Measurements from ENCODE around the gene GADD45GIP1. TPM values are rescaled to one million over a fixed set of nuclear protein-coding genes. Genes with fewer than 3 reads are reported as not detected.

The GADD45GIP1 gene
- total RNA-seq, 4 donors from 2014 or later: 28.6 to 55.0 (median 33.6) TPM

GRCh38 chr19:13003081-13003480 lies 46.1 kb upstream of the GADD45GIP1 start:
- DNase-seq: no peak
- Histone ChIP-seq H3K9me3 (no peaks in the 10 kb centered on the region), H3K36me3 (no peaks in the 10 kb centered on the region), H3K4me1 (peaks cover 23 to 70% (median 50%) of the 10 kb centered on the region in 4 donors), H3K27me3 (no peaks in the 10 kb centered on the region), H3K4me3 (no peak overlapping the region), H3K27ac (peak overlapping the region; percentile 79 to 91 (median 89))
- in situ Hi-C loops (cut with MboI; ENCODE audit: low pct_ligation_motif_present in 1 of 4, low pct_unique_long_range_greater_than_20kb in 1 of 4, low sequenced_read_pairs in 3 of 4): no loop called here
- WGBS, 2 donors (ENCODE audit: low coverage in 1 of 2): 80 to 83% methylated on average over 2 to 15 of the region's 15 CpGs
- intact Hi-C loops (cut with DNase I; ENCODE audit: low total_unique reads): no loop called here
- TF ChIP-seq EP300 (IDR thresholded peaks at IDR 0.05; ENCODE audit: low read depth) (no peak), POLR2A (IDR thresholded peaks at IDR 0.05) (no peak), POLR2AphosphoS5 (IDR thresholded peaks at IDR 0.05) (no peak)
- TF ChIP-seq, protein P1, sequence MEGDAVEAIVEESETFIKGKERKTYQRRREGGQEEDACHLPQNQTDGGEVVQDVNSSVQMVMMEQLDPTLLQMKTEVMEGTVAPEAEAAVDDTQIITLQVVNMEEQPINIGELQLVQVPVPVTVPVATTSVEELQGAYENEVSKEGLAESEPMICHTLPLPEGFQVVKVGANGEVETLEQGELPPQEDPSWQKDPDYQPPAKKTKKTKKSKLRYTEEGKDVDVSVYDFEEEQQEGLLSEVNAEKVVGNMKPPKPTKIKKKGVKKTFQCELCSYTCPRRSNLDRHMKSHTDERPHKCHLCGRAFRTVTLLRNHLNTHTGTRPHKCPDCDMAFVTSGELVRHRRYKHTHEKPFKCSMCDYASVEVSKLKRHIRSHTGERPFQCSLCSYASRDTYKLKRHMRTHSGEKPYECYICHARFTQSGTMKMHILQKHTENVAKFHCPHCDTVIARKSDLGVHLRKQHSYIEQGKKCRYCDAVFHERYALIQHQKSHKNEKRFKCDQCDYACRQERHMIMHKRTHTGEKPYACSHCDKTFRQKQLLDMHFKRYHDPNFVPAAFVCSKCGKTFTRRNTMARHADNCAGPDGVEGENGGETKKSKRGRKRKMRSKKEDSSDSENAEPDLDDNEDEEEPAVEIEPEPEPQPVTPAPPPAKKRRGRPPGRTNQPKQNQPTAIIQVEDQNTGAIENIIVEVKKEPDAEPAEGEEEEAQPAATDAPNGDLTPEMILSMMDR (IDR thresholded peaks at IDR 0.05): no peak

- in situ Hi-C loops (cut with MboI; ENCODE audit: low pct_ligation_motif_present in 1 of 4, low pct_unique_long_range_greater_than_20kb in 1 of 4, low sequenced_read_pairs in 3 of 4) (no loop called here), intact Hi-C loops (cut with DNase I; ENCODE audit: low total_unique reads) (no loop called here)
- DNase-seq: peak; percentile 52
- H3K36me3 ChIP-seq: no peaks in the 10 kb centered on the region
- peak overlapping the region; percentile 79 to 91 (median 89) for H3K27ac ChIP-seq
- 60% methylated on average over 25 of the region's 29 CpGs; no CpG with 5 or more reads in 1 of the 2 donors for WGBS, 2 donors (ENCODE audit: low coverage in 1 of 2)
- peaks cover 15 to 70% (median 46%) of the 10 kb centered on the region in 4 donors for H3K4me1 ChIP-seq
- H3K27me3 ChIP-seq: no peaks in the 10 kb centered on the region
- no peaks in the 10 kb centered on the region for H3K9me3 ChIP-seq
- peak in 1 of 3 donors; percentile 9 for TF ChIP-seq POLR2AphosphoS5 (IDR thresholded peaks at IDR 0.05)
- TF ChIP-seq, protein P1 (IDR thresholded peaks at IDR 0.05): peak in 1 of 5 experiments; percentile 13
- no peak for TF ChIP-seq EP300 (IDR thresholded peaks at IDR 0.05; ENCODE audit: low read depth)
- peak overlapping the region in 3 of 4 donors; percentile 8 to 34 (median 25) for H3K4me3 ChIP-seq
Observed at GRCh38 chr19:13002166-13002898, 45.3 kb upstream of the GADD45GIP1 start.

- in situ Hi-C loops (cut with MboI; ENCODE audit: low pct_ligation_motif_present in 1 of 4, low pct_unique_long_range_greater_than_20kb in 1 of 4, low sequenced_read_pairs in 3 of 4): no loop called here
- no peak for DNase-seq
- Histone ChIP-seq H3K27me3 (no peaks in the 10 kb centered on the region), H3K4me1 (peaks cover 11 to 70% (median 42%) of the 10 kb centered on the region in 4 donors), H3K9me3 (no peaks in the 10 kb centered on the region), H3K4me3 (peak overlapping the region in 2 of 4 donors; percentile 25 to 34), H3K27ac (peak overlapping the region; percentile 79 to 91 (median 89)), H3K36me3 (no peaks in the 10 kb centered on the region)
- intact Hi-C loops (cut with DNase I; ENCODE audit: low total_unique reads): no loop called here
- no peak for TF ChIP-seq POLR2A (IDR thresholded peaks at IDR 0.05)
- no peak for TF ChIP-seq EP300 (IDR thresholded peaks at IDR 0.05; ENCODE audit: low read depth)
- WGBS, 2 donors (ENCODE audit: low coverage in 1 of 2): 58 to 70% methylated on average over 10 to 38 of the region's 41 CpGs
Observed at GRCh38 chr19:13001502-13002165, 44.6 kb upstream of the GADD45GIP1 start.

DNA sequence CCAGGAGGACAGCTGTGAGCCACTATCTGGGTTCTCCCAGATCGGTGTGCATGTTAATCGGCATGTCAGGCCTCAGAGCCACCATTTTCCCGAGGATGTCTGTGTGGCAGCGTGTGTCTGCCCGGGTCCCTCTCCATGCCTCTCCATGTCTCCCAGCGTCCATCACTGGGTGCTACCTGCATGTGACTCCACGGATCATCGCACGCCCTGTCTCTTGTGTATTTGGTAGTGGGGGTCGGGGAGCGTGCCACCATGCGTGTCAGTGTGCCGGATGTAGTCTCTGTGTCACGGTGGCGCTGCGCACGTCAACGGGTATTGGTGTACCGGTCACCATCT lies 44.1 kb upstream of the GADD45GIP1 start:
- Histone ChIP-seq H3K36me3 (no peaks in the 10 kb centered on the region), H3K4me1 (peaks cover 7 to 68% (median 40%) of the 10 kb centered on the region in 4 donors), H3K27ac (peak overlapping the region; percentile 79 to 91 (median 89)), H3K9me3 (no peaks in the 10 kb centered on the region), H3K4me3 (peak overlapping the region in 1 of 4 donors; percentile 25), H3K27me3 (no peaks in the 10 kb centered on the region)
- in situ Hi-C loops (cut with MboI; ENCODE audit: low pct_ligation_motif_present in 1 of 4, low pct_unique_long_range_greater_than_20kb in 1 of 4, low sequenced_read_pairs in 3 of 4): no loop called here
- no peak for DNase-seq
- WGBS, 2 donors (ENCODE audit: low coverage in 1 of 2): 91% methylated on average over 19 of the region's 19 CpGs; no CpG with 5 or more reads in 1 of the 2 donors
- intact Hi-C loops (cut with DNase I; ENCODE audit: low total_unique reads): no loop called here
- TF ChIP-seq POLR2A (IDR thresholded peaks at IDR 0.05) (no peak), POLR2AphosphoS5 (IDR thresholded peaks at IDR 0.05) (no peak), EP300 (IDR thresholded peaks at IDR 0.05; ENCODE audit: low read depth) (no peak)
- TF ChIP-seq, protein P1 (IDR thresholded peaks at IDR 0.05): no peak
